B cell (primary cell): ENCODE data around the gene SLIT3. TPM values are rescaled to one million over a fixed set of nuclear protein-coding genes. Genes with fewer than 3 reads are reported as not detected.

ENCODE experiments used
- ATAC-seq: fragments of 200-7000 bp; cut with Tn5 transposase; one replicate; pipeline ENCODE4 v1.10.0; 2021; ENCODE audit warnings: low read depth, mild to moderate bottlenecking, moderate number of reproducible peaks, moderate library complexity
- CTCF ChIA-PET: fragments of 350-600 bp; sonication (Branson Sonifier 250); formaldehyde crosslinking; loops from one replicate; lab custom pipeline; 2021; ENCODE audit warnings: antibody characterized with exemption, inconsistent platforms; lab: Charles Lee
- POLR2A ChIA-PET: fragments of 350-600 bp; sonication (Branson Sonifier 250); formaldehyde crosslinking; loops from one replicate; lab custom pipeline; 2021; ENCODE audit warnings: antibody characterized with exemption; lab: Charles Lee
- DNase-seq: peaks from one replicate; pipeline ENCODE4 v3.0.0; 2013
- H2AFZ ChIP-seq: 2 replicates; pipeline ENCODE4 v1.6.1; 2012; ENCODE audit warnings: mild to moderate bottlenecking, low read depth, low read length; ENCODE audit not compliant: insufficient read depth, poor library complexity, severe bottlenecking
- H3K27ac ChIP-seq, 2 donors: 1 replicate in 1 of 2; 2 replicates in 1 of 2; pipeline ENCODE4 v1.5.1; 2012 to 2013; ENCODE audit warnings: low read length in 2 of 2, mild to moderate bottlenecking in 2 of 2, moderate library complexity in 1 of 2
- H3K27me3 ChIP-seq, 4 experiments: fragments of 200-600 bp in 1 of 4; sonication (generic) in 1 of 4; replicated peaks in 1 of 4; 1 replicate in 2 of 4; 2 replicates in 2 of 4; pipeline versions ENCODE4 v1.6.1 to v1.7.0; 2013 to 2016; ENCODE audit warnings: low read length in 3 of 4, mild to moderate bottlenecking in 2 of 4, mixed read lengths in 1 of 4, moderate library complexity in 1 of 4; ENCODE audit not compliant: insufficient read depth in 4 of 4, control insufficient read depth in 3 of 4; ENCODE audit errors: control extremely low read depth in 1 of 4
- H3K36me3 ChIP-seq, 2 experiments: replicated peaks in 1 of 2; 1 replicate in 1 of 2; 2 replicates in 1 of 2; pipeline versions ENCODE4 v1.6.1 to v1.7.1; 2013; ENCODE audit warnings: low read length in 1 of 2; ENCODE audit not compliant: insufficient read depth in 2 of 2, control insufficient read depth in 1 of 2; ENCODE audit errors: control extremely low read depth in 1 of 2, extremely low read depth in 1 of 2
- H3K4me1 ChIP-seq, 2 donors: fragments of 200-600 bp in 1 of 2; sonication (generic) in 1 of 2; 1 replicate in 1 of 2; 2 replicates in 1 of 2; pipeline versions ENCODE4 v1.5.1 to v1.6.1; 2013 to 2017; ENCODE audit warnings: low read length in 2 of 2; ENCODE audit not compliant: control insufficient read depth in 2 of 2, insufficient read depth in 2 of 2
- H3K4me2 ChIP-seq: replicated peaks from 2 replicates; pipeline ENCODE3; 2012; ENCODE audit warnings: mild to moderate bottlenecking, low read depth, low read length; ENCODE audit not compliant: poor library complexity, severe bottlenecking
- H3K4me3 ChIP-seq, 5 experiments: fragments of 200-600 bp in 1 of 5; sonication (generic) in 1 of 5; 1 replicate in 3 of 5; 2 replicates in 2 of 5; pipeline versions ENCODE4 v1.5.1 to v1.7.0; 2011 to 2016; ENCODE audit warnings: low read length in 4 of 5, mild to moderate bottlenecking in 4 of 5, low read depth in 2 of 5, control low read depth in 1 of 5, moderate library complexity in 1 of 5; ENCODE audit not compliant: insufficient read depth in 1 of 5; ENCODE audit errors: control extremely low read depth in 1 of 5, extremely low read depth in 1 of 5
- H3K79me2 ChIP-seq: fragments of 200-600 bp; sonication (generic); one replicate; pipeline ENCODE4 v1.6.0; 2016; ENCODE audit warnings: low read length; ENCODE audit not compliant: control insufficient read depth, insufficient read depth
- H3K9ac ChIP-seq: fragments of 200-600 bp; sonication (generic); 2 replicates; pipeline ENCODE4 v1.6.1; 2017; ENCODE audit warnings: mild to moderate bottlenecking, low read length, moderate library complexity
- H3K9me3 ChIP-seq, 3 donors: one replicate each; pipeline versions ENCODE4 v1.6.1 to v1.7.1; 2013; ENCODE audit warnings: low read length in 2 of 3; ENCODE audit not compliant: control insufficient read depth in 2 of 3, insufficient read depth in 1 of 3; ENCODE audit errors: control extremely low read depth in 1 of 3
- H4K20me1 ChIP-seq: 2 replicates; pipeline ENCODE4 v1.6.0; 2012; ENCODE audit warnings: mild to moderate bottlenecking, low read length; ENCODE audit not compliant: insufficient read depth, control insufficient read depth, poor library complexity, severe bottlenecking
- H3K27ac Mint-ChIP-seq: one replicate; pipeline ENCODE4 v1.8.0; 2021; ENCODE audit warnings: mixed read lengths
- H3K27me3 Mint-ChIP-seq: one replicate; pipeline ENCODE4 v1.8.0; 2021; ENCODE audit warnings: mixed read lengths
- H3K4me1 Mint-ChIP-seq: one replicate; pipeline ENCODE4 v1.8.0; 2021; ENCODE audit warnings: mixed read lengths
- H3K4me3 Mint-ChIP-seq: one replicate; pipeline ENCODE4 v1.8.0; 2021; ENCODE audit warnings: mixed read lengths
- H3K9me3 Mint-ChIP-seq: one replicate; pipeline ENCODE4 v1.8.0; 2022; ENCODE audit warnings: mixed read lengths; ENCODE audit not compliant: insufficient read depth
- CTCF ChIP-seq: fragments of 200-600 bp; IDR thresholded peaks from one replicate; pipeline ENCODE4 v1.8.0; 2022; ENCODE audit warnings: antibody characterized with exemption, mild to moderate bottlenecking
- EZH2 ChIP-seq: IDR thresholded peaks from 2 replicates; pipeline ENCODE4 v1.6.1; 2012; ENCODE audit warnings: borderline replicate concordance, low read depth, mild to moderate bottlenecking, moderate library complexity, low read length; ENCODE audit not compliant: insufficient read depth, poor library complexity, severe bottlenecking
- WGBS: methylation state at CpG from one replicate; pipeline ENCODE4 v1.1.5; 2013; ENCODE audit warnings: missing lambda C conversion rate; ENCODE audit not compliant: insufficient coverage; 5-methylcytosine and 5-hydroxymethylcytosine counted together
- intact Hi-C: fragments of 100-400 bp; cut with micrococcal nuclease; formaldehyde crosslinking; loops from one replicate; pipeline ENCODE4 v1.10.0; 2022
- polyA plus RNA-seq: library from polyadenylated mRNA; depleted of rRNA; stranded (reverse); fragments of >200 nt; gene quantifications from 2 replicates; pipeline ENCODE4 v1.2.3, GENCODE V29; 2012
- total RNA-seq, 2 donors: library from RNA; stranded (reverse); fragments of 120-200 nt in 1 of 2; gene quantifications; 1 replicate in 1 of 2; 2 replicates in 1 of 2; pipeline versions ENCODE4 v1.2.3 to v1.2.4, GENCODE V29; 2013 to 2022

The SLIT3 gene
- total and polyA plus RNA-seq, 2 donors (not counting 1 experiment from before 2014, with no cell fraction given) = not detected

GRCh38 chr5:168670881-168671575, 629.9 kb downstream of the SLIT3 start:
- DNase-seq (no peak), ATAC-seq (no peak)
- no peaks in the 10 kb centered on the region for H3K9me3 Mint-ChIP-seq
- H3K27me3 Mint-ChIP-seq = no peaks in the 10 kb centered on the region
- no peaks in the 10 kb centered on the region for H3K36me3 ChIP-seq
- WGBS = 86% methylated on average over 21 of the region's 22 CpGs
- intact Hi-C loops = no loop called here
- TF ChIP-seq EZH2 (no peak), CTCF (no peak)
- H3K27me3 ChIP-seq = no peaks in the 10 kb centered on the region
- H3K79me2 ChIP-seq = no peaks in the 10 kb centered on the region
- no peak overlapping the region for H3K27ac Mint-ChIP-seq
- no peak overlapping the region for H3K4me3 Mint-ChIP-seq
- no peaks in the 10 kb centered on the region for H3K4me1 Mint-ChIP-seq
- ChIA-PET POLR2A (no interaction called here), CTCF (no interaction called here)
- H2AFZ ChIP-seq = no peak overlapping the region
- no peaks in the 10 kb centered on the region for H4K20me1 ChIP-seq
- no peak overlapping the region for H3K27ac ChIP-seq
- H3K9ac ChIP-seq = no peak overlapping the region
- no peak overlapping the region for H3K4me3 ChIP-seq
- H3K9me3 ChIP-seq = no peaks in the 10 kb centered on the region
- H3K4me1 ChIP-seq = no peaks in the 10 kb centered on the region
- no peak overlapping the region for H3K4me2 ChIP-seq

- ATAC-seq (no peak), DNase-seq (no peak)
- no peaks in the 10 kb centered on the region for H3K27me3 Mint-ChIP-seq
- no peak for TF ChIP-seq EZH2
- no peak for TF ChIP-seq CTCF
- no peaks in the 10 kb centered on the region for H4K20me1 ChIP-seq
- intact Hi-C loops = no loop called here
- H3K36me3 ChIP-seq = no peaks in the 10 kb centered on the region
- 97% methylated on average over 5 of the region's 6 CpGs for WGBS
- no peak overlapping the region for H3K9ac ChIP-seq
- H3K27ac Mint-ChIP-seq = no peak overlapping the region
- CTCF ChIA-PET = no interaction called here
- no peak overlapping the region for H3K4me3 ChIP-seq
- no peak overlapping the region for H3K27ac ChIP-seq
- H3K4me1 Mint-ChIP-seq = no peaks in the 10 kb centered on the region
- POLR2A ChIA-PET = no interaction called here
- H3K4me2 ChIP-seq = no peak overlapping the region
- H3K27me3 ChIP-seq = no peaks in the 10 kb centered on the region
- no peaks in the 10 kb centered on the region for H3K4me1 ChIP-seq
- H3K9me3 Mint-ChIP-seq = no peaks in the 10 kb centered on the region
- H3K79me2 ChIP-seq = no peaks in the 10 kb centered on the region
- H3K9me3 ChIP-seq = no peaks in the 10 kb centered on the region
- H2AFZ ChIP-seq = no peak overlapping the region
- no peak overlapping the region for H3K4me3 Mint-ChIP-seq
Measured at GRCh38 chr5:168669668-168670378, 631.1 kb downstream of the SLIT3 start.
